ENCODE measurements around the gene ECE1.

- no peak for TF ChIP-seq POLR2AphosphoS5 (IDR thresholded peaks at IDR 0.05; ENCODE audit: low read depth, low read length)
- no peak for TF ChIP-seq EZH2 (IDR thresholded peaks at IDR 0.05; ENCODE audit: low read depth, low read length, severe bottlenecking)
- TF ChIP-seq RAD21 (IDR thresholded peaks at IDR 0.05 in 1 of 2, conservative IDR thresholded peaks at IDR 0.05 in 1 of 2; ENCODE audit: low read depth in 2 of 2, low read length in 2 of 2) = no peak
- TF ChIP-seq TCF12 (IDR thresholded peaks at IDR 0.05; ENCODE audit: low read depth, low read length) = no peak
- TF ChIP-seq SP4 (IDR thresholded peaks at IDR 0.05; ENCODE audit: low read length) = no peak
- TF ChIP-seq ZNF274 (IDR thresholded peaks at IDR 0.05; ENCODE audit: borderline replicate concordance, extremely low read depth, low read length) = no peak
- no peak for TF ChIP-seq SIN3A (conservative IDR thresholded peaks at IDR 0.05 in 1 of 2, IDR thresholded peaks at IDR 0.05 in 1 of 2; ENCODE audit: low read depth in 1 of 2, low read length in 2 of 2)
- no peak for TF ChIP-seq CTCF (IDR thresholded peaks at IDR 0.05; ENCODE audit: control extremely low read depth in 1 of 3, insufficient read depth in 1 of 3, low read depth in 1 of 3, low read length in 3 of 3)
- no peak for TF ChIP-seq POLR2A (IDR thresholded peaks at IDR 0.05; ENCODE audit: control extremely low read depth in 1 of 2, low read depth in 2 of 2, low read length in 2 of 2)
- TF ChIP-seq ASH2L (IDR thresholded peaks at IDR 0.05; ENCODE audit: low read length) = no peak
- no peak for TF ChIP-seq POU5F1 (IDR thresholded peaks at IDR 0.05; ENCODE audit: low read depth, low read length)
- TF ChIP-seq GABPA (IDR thresholded peaks at IDR 0.05; ENCODE audit: borderline replicate concordance, insufficient read depth, low read length) = no peak
- no peak for TF ChIP-seq PHF8 (conservative IDR thresholded peaks at IDR 0.05; ENCODE audit: low read depth, low read length)
- no peak for TF ChIP-seq JUN (IDR thresholded peaks at IDR 0.05; ENCODE audit: low read depth, low read length)
Measured at GRCh38 chr1:21296509-21297354, 6.5 kb upstream of the ECE1 start.
